ENCODE results near the gene SPOCK1. TPM values are rescaled to one million over a fixed set of nuclear protein-coding genes. Genes with fewer than 3 reads are reported as not detected.

The SPOCK1 gene
- total and polyA plus RNA-seq, 2 of the 4 experiments (the other 2 are of a cell fraction) = 5.0 to 20.3 TPM

GRCh38 chr5:137205231-137206027 is 293.7 kb downstream of the SPOCK1 start (continued):
- no peak for TF ChIP-seq CEBPB (IDR thresholded peaks at IDR 0.05; ENCODE audit: low read depth, low read length)

- Histone ChIP-seq H3K27me3 (ENCODE audit: control insufficient read depth, insufficient read depth, low read length) (no peaks in the 10 kb centered on the region), H4K91ac (ENCODE audit: insufficient read depth, low read depth, low read length) (no peak overlapping the region), H3K56ac (ENCODE audit: extremely low read depth, insufficient read depth, low read length) (no peak overlapping the region), H4K5ac (ENCODE audit: low read depth, low read length) (no peak overlapping the region), H2BK120ac (ENCODE audit: low read depth, low read length) (no peak overlapping the region), H3K9me1 (ENCODE audit: insufficient read depth, low read length) (no peaks in the 10 kb centered on the region), H2BK20ac (ENCODE audit: low read depth, low read length) (no peak overlapping the region), H4K8ac (ENCODE audit: low read depth in 2 of 2, low read length in 2 of 2) (no peak overlapping the region), H2AK5ac (ENCODE audit: low read depth, low read length) (no peak overlapping the region), H3K36me3 (ENCODE audit: control insufficient read depth, insufficient read depth, low read length) (no peaks in the 10 kb centered on the region), H3K79me1 (ENCODE audit: low read depth in 1 of 2, low read length in 2 of 2) (no peaks in the 10 kb centered on the region), H2AK9ac (replicated peaks; ENCODE audit: low read depth, low read length, poor library complexity) (no peak overlapping the region), H3K9me3 (ENCODE audit: control insufficient read depth, insufficient read depth, low read length) (no peaks in the 10 kb centered on the region), H3K4me3 (ENCODE audit: insufficient read depth, low read depth, low read length) (no peak overlapping the region), H3K14ac (replicated peaks; ENCODE audit: low read depth, low read length) (no peak overlapping the region), H3K4me1 (ENCODE audit: control insufficient read depth, insufficient read depth, low read length) (peaks cover 5% of the 10 kb centered on the region), H3K27ac (ENCODE audit: insufficient read depth, low read length) (no peak overlapping the region), H2BK5ac (ENCODE audit: low read depth, low read length, poor library complexity, severe bottlenecking) (no peak overlapping the region), H2BK15ac (ENCODE audit: low read depth, low read length) (no peak overlapping the region), H3K18ac (ENCODE audit: low read depth, low read length) (no peak overlapping the region), H3K4me2 (ENCODE audit: low read depth, low read length) (no peak overlapping the region), H3K23ac (ENCODE audit: low read depth, low read length) (no peak overlapping the region), H2AFZ (replicated peaks; ENCODE audit: low read length, poor library complexity) (no peak overlapping the region), H4K20me1 (ENCODE audit: insufficient read depth, low read length) (no peaks in the 10 kb centered on the region), H3K4ac (ENCODE audit: low read depth, low read length) (no peak overlapping the region), H3K9ac (ENCODE audit: low read depth, low read length) (no peak overlapping the region)
- TF ChIP-seq RAD21 (IDR thresholded peaks at IDR 0.05; ENCODE audit: low read length) (no peak), NFE2L2 (IDR thresholded peaks at IDR 0.05; ENCODE audit: low read depth, low read length) (no peak), FOS (IDR thresholded peaks at IDR 0.05; ENCODE audit: low read depth, low read length) (no peak), USF2 (IDR thresholded peaks at IDR 0.05; ENCODE audit: low read depth, low read length) (no peak), MAZ (IDR thresholded peaks at IDR 0.05; ENCODE audit: borderline replicate concordance, low read depth, low read length) (no peak), CEBPB (IDR thresholded peaks at IDR 0.05; ENCODE audit: low read depth, low read length) (no peak), ELK1 (IDR thresholded peaks at IDR 0.05; ENCODE audit: borderline replicate concordance, low read depth, low read length) (no peak), CTCF (conservative IDR thresholded peaks at IDR 0.05; ENCODE audit: low read depth, low read length) (no peak)
- no CpG with 5 or more reads among the region's 4 CpGs for WGBS, 2 experiments (ENCODE audit: extremely low coverage in 2 of 2, insufficient read length in 1 of 2)
- ATAC-seq (ENCODE audit: low read depth) = no peak
- DNase-seq = no peak
- ChIA-PET CTCF (no interaction called here), POLR2A (ENCODE audit: unreplicated experiment) (no interaction called here)
- dilution Hi-C loops (cut with HindIII; ENCODE audit: low sequenced_read_pairs, unreplicated experiment) = no loop called here
- in situ Hi-C loops (cut with MboI; ENCODE audit: low sequenced_read_pairs) = no loop called here
- BruUV-seq (replicated peaks) = no TSS peak
- intact Hi-C loops (cut with micrococcal nuclease) = no loop called here
Observed at GRCh38 chr5:137203011-137203632, 296.0 kb downstream of the SPOCK1 start.

All from IMR-90 (cell line).